IMR-90 (cell line): ENCODE results near the gene PTPRO.

ENCODE experiments used
- CEBPB ChIP-seq: IDR thresholded peaks from 2 replicates; pipeline ENCODE4 v1.6.1; 2012; ENCODE audit warnings: low read depth, low read length, improper control_type of control experiment
- CTCF ChIP-seq: conservative IDR thresholded peaks from 2 replicates; pipeline ENCODE4 v1.5.1; 2012; ENCODE audit warnings: mild to moderate bottlenecking, low read depth, low read length, improper control_type of control experiment
- MAFK ChIP-seq: IDR thresholded peaks from 2 replicates; pipeline ENCODE4 v1.6.1; 2012; ENCODE audit warnings: low read depth, low read length, improper control_type of control experiment
- POLR2A ChIP-seq: IDR thresholded peaks from 2 replicates; pipeline ENCODE4 v1.6.1; 2012; ENCODE audit warnings: mild to moderate bottlenecking, low read depth, low read length
- RFX5 ChIP-seq: IDR thresholded peaks from 2 replicates; pipeline ENCODE4 v1.8.0; 2012; ENCODE audit warnings: low read depth, mild to moderate bottlenecking, low read length, moderate library complexity
- TF ChIP-seq, protein P1 (sequence below): fragments of 150-350 bp; IDR thresholded peaks from 2 replicates; pipeline ENCODE4 v1.6.1; 2017; ENCODE audit warnings: mild to moderate bottlenecking, antibody characterized with exemption, low read length, low read depth

- TF ChIP-seq POLR2A (no peak), CTCF (no peak), CEBPB (no peak), RFX5 (no peak), MAFK (no peak)
- TF ChIP-seq, protein P1, sequence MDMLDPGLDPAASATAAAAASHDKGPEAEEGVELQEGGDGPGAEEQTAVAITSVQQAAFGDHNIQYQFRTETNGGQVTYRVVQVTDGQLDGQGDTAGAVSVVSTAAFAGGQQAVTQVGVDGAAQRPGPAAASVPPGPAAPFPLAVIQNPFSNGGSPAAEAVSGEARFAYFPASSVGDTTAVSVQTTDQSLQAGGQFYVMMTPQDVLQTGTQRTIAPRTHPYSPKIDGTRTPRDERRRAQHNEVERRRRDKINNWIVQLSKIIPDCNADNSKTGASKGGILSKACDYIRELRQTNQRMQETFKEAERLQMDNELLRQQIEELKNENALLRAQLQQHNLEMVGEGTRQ = no peak
Measured at GRCh38 chr12:15541996-15542631, 219.8 kb downstream of the PTPRO start.
